Measurements from ENCODE around the gene BRWD1. TPM values are rescaled to one million over a fixed set of nuclear protein-coding genes. Genes with fewer than 3 reads are reported as not detected.
A peak's percentile ranks its signal among the peaks of the same experiment; 100 is the strongest.
"Not testable (repeated sequence)": the region's sequence is repeated elsewhere in the genome, so short reads cannot be mapped to it uniquely, and the experiment has no call there.

BRWD1 gene
- total RNA-seq, 3 donors from 2014 or later, result 65.4 to 128 (median 105) TPM

- DNase-seq (ENCODE audit: low spot score in 2 of 2), result no peak
- intact Hi-C loops (cut with DNase I; ENCODE audit: low total_unique reads), result no loop called here
- Histone ChIP-seq H3K9me3 (no peaks in the 10 kb centered on the region), H3K27ac (peak overlapping the region in 1 of 2 donors; percentile 20), H3K4me3 (no peak overlapping the region), H3K36me3 (no peaks in the 10 kb centered on the region), H3K27me3 (no peaks in the 10 kb centered on the region), H3K4me1 (no peaks in the 10 kb centered on the region)
- TF ChIP-seq CTCF (IDR thresholded peaks at IDR 0.05), result no peak
- no peak for TF ChIP-seq POLR2A (IDR thresholded peaks at IDR 0.05)
- TF ChIP-seq POLR2AphosphoS5 (IDR thresholded peaks at IDR 0.05), result no peak
These were observed 176.7 kb downstream of the BRWD1 start for GRCh38 chr21:39136711-39137110.

- H3K27ac ChIP-seq; H3K4me3 ChIP-seq; H3K4me1 ChIP-seq; H3K9me3 ChIP-seq; intact Hi-C loops (cut with DNase I; ENCODE audit: low total_unique reads); DNase-seq (ENCODE audit: low spot score in 2 of 2); H3K27me3 ChIP-seq; H3K36me3 ChIP-seq: not testable (repeated sequence)
These were observed 177.3 kb downstream of the BRWD1 start for GRCh38 chr21:39136138-39136537.

GRCh38 chr21:39134288-39134810 lies 179.1 kb downstream of the BRWD1 start:
- DNase-seq (ENCODE audit: low spot score in 2 of 2), result no peak
- no peaks in the 10 kb centered on the region for H3K27me3 ChIP-seq
- no peaks in the 10 kb centered on the region for H3K4me1 ChIP-seq
- no peak overlapping the region for H3K4me3 ChIP-seq
- H3K9me3 ChIP-seq, result peaks cover 4 to 10% of the 10 kb centered on the region in 2 donors
- no peak overlapping the region for H3K27ac ChIP-seq
- TF ChIP-seq CTCF (IDR thresholded peaks at IDR 0.05) (no peak), POLR2AphosphoS5 (IDR thresholded peaks at IDR 0.05) (no peak), POLR2A (IDR thresholded peaks at IDR 0.05) (no peak)
- H3K36me3 ChIP-seq, result no peaks in the 10 kb centered on the region
- intact Hi-C loops (cut with DNase I; ENCODE audit: low total_unique reads), result no loop called here

Other genes with a start within 250 kb of the BRWD1 start
- gene PSMG1, start 130.2 kb downstream of the BRWD1 start, total RNA-seq, result 10 to 100 TPM; 19.7 to 25.9 (median 24.7) TPM
- gene HMGN1, start 35.5 kb upstream of the BRWD1 start, total RNA-seq, result 100 to 1,000 TPM in 2 of 3 donors, 10 to 100 TPM in 1; 68.5 to 166 (median 127) TPM
- gene LCA5L, start 132.1 kb upstream of the BRWD1 start, total RNA-seq, result 1 to 10 TPM; 1.6 to 6.0 (median 4.2) TPM
- 1 to 10 TPM; 3.3 to 6.3 (median 5.0) TPM for gene SH3BGR, start 138.3 kb upstream of the BRWD1 start, total RNA-seq